GM19239 (cell line): ENCODE results near the gene MFAP4.

Experiments used
- DNase-seq: peaks from one replicate; pipeline ENCODE4 v3.0.0; 2011; ENCODE audit warnings: low spot score; ENCODE audit not compliant: insufficient read length
- FAIRE-seq: peaks from 2 replicates; lab custom pipeline; 2011; peaks lifted over from hg19 to GRCh38; lab: Jason Lieb, UNC

The MFAP4 gene

DNA sequence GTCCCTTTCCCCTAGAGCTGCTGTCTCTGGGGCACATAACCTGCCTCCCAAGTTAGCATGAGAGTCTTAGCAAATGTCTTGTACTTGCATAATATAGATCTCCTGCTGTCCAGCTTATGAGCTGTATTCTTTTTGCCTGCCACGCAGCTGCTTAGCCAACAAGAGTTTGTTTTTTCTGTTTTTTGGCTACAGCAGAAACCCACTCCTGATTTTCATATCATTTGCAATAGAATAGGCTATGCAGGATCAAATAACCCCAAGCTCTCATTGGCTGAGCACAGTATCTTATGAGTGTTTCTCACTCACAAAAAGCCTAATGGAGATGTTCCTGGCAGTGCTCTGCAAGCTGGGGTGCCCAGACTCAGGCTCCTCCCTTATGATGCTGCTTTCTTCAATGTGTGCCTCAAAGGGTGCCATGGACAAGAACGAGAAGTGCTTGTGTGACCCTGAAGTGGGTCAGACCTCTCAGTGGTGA, 47.6 kb downstream of the MFAP4 start:
- no peak for FAIRE-seq

DNA sequence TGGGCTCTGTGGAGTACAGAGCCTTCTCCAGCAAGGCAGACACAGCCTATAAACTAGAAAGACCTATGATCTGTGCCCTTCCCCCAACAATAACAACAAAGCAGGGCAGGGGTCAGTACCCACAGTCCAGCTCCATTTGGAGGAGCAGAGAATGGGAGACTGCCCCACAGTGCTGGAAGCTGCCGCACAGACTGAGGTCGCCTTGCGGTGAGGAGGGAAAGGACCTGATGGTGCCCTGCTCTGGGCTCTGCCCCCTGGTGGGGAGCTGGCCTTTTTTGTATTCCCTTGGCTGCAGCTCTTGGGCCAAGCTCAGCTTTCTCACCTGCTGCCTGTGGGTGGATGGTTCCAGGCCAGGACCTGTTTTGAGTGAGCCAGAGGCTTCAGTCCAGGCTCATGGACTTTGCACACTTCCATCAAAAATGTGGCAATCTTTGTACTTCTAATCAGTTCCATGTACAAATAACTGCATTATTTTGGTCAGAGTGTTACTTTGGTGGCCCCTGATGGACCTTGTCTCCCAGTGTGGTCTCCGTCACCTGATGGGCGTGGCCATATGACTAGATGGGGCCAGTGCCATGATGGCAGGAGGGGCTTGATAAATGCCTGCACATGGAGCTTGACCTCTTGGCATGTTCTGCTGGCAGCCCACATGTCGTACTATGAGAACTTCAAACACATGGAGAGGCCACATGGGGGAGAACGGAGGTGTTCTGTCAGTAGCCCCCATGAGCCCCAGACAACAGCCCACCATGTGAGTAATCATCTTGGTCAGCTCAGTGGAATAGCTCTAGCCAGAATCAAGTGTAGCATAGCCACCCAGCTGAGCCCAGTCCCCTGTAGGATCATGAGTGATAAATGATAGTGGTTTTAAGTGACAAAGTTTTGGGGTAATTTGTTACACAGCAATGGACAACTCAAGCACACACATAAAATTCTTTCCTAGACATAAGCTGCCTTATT, 48.7 kb downstream of the MFAP4 start:
- DNase-seq, result peak; percentile 92
- FAIRE-seq, result no peak

More for the DNA sequence above, 47.6 kb downstream of the MFAP4 start:
- DNase-seq, result no peak

DNA sequence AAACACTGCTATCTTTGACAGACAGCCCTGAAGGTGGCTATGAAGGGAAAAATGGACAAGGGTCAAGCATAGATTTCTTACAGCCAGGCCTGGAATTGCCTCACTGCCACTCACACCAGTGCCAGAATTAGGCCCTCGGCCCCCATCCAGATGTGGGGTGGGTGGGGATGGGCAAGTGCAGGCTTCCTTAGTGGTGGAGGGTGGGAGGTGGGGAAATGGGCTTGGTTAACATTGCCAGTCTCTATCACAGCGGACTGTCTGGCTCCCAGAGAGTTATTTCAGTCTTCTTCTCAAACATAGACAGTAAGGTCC, 49.3 kb downstream of the MFAP4 start:
- FAIRE-seq (no peak), DNase-seq (no peak)

DNA sequence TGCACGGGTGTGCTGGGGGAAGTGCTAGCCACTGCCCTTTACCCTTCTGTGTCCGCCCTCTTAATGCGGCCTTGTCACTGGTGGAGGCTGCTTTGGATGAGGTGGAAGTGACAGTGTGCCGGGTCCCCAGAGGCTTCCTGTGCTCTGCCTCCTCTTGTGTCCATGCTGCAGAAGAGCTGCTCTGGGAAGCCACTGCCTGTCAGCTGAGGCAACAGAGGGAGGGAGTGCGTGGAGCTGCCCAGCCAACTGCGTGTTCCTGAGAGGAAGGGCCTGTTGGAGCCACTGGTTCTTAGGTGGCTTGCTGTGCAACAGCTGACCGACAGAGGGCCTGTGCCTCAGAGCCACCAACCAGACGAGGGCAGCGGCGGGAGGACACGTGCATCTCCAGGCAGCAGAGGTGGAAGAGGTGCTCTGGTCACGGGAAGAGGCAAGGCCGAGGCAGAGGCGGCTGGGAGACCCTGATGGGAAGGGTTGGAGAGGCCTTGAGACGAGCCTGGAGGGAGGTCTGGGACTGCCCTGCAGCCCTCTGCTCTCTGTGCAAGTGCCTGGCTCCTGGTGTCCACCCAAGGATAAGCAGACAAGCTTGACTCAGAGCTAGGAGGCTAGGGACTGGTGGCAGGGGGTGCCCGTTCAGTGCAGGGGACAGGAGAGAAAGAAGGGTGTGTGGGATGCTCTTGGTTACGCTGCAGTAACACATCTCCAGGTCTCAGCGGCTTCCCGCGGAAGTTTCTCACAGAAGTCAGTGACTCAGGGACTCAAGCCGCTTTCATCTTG, 49.9 kb downstream of the MFAP4 start:
- FAIRE-seq (no peak), DNase-seq (no peak)

DNA sequence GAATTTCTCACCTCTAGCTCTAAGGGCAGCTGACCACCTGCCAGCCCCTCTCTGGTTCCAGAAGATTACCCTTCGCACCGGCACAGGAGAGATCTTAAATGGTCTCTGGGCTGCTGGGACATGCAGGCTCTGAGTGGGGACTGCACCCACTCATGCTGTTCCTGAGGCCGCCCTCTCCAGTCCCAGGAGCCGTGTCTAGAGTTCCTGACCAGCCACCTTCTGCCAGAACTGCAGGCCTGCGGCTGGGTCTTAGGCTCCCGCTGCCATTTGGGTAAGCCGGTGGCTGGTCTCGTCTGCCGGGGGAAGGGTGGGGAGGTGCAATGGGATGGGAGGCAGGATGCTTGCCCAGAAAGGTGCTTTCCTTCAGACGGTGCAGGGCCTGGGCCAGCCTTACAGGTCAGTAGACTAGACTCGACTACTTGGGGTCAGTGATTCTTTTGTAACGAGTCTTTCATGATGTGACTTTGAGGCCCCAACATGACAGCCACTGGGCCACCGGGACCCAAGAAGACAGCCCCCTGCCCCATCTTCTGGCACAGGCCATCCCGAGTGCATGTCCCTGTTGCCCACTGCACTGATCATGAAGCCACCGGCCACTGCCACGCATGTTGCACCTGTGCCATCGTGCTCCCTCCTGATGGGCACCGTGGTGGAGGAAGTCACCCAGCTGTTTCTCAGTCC, 50.9 kb downstream of the MFAP4 start:
- DNase-seq (no peak), FAIRE-seq (no peak)

DNA sequence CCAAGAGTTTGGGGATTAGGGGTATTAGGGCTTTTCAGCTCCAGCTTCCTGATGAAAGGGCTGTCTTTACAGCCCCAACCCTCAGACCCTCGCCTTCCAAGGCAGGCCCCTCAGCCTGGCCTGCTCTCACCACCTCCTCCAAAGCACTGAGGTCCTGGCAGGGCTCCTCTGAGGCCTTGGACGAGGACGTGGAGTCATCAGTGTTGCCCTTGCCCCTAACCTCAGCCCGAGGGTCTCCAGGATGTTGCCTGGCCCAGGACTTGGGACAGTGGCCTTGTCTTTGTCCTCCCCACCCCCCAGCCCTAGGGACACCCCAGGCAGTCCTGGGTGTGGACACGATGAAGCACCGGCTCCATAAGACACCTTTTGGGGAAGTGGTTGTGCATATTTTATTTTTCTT, 52.7 kb downstream of the MFAP4 start:
- DNase-seq, result no peak
- FAIRE-seq, result no peak

DNA sequence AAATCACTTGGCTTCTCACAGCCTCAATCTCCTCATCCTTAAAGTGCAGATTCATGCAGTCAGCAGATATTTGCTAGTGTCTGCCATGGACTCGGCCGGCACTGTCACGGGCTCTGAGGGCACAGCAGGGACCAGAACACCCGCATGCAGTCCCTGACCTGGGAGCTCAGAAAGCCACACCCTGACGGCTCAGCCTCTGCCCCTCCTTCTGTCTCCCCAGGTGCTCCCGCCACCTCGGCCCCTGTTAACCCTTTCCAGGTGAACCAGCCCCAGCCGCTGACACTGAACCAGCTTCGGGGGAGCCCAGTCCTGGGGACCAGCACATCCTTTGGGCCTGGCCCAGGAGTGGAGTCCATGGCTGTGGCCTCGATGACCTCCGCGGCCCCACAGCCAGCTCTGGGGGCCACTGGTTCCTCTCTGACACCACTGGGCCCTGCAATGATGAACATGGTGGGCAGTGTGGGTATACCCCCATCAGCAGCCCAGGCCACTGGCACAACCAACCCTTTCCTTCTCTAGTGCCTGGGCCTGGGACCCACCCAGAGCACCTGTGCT, 53.2 kb downstream of the MFAP4 start:
- FAIRE-seq (no peak), DNase-seq (no peak)
